ENCODE results near the gene TECTA.
"Not testable (repeated sequence)": the region's sequence is repeated elsewhere in the genome, so short reads cannot be mapped to it uniquely, and the experiment has no call there.

TECTA gene

GRCh38 chr11:121229495-121230215, 128.6 kb downstream of the TECTA start:
- in situ Hi-C loops (cut with HindIII; ENCODE audit: low sequenced_read_pairs) = no loop called here

- in situ Hi-C loops (cut with HindIII; ENCODE audit: low sequenced_read_pairs) = no loop called here
Measured at GRCh38 chr11:121231576-121232278, 130.7 kb downstream of the TECTA start.

DNA sequence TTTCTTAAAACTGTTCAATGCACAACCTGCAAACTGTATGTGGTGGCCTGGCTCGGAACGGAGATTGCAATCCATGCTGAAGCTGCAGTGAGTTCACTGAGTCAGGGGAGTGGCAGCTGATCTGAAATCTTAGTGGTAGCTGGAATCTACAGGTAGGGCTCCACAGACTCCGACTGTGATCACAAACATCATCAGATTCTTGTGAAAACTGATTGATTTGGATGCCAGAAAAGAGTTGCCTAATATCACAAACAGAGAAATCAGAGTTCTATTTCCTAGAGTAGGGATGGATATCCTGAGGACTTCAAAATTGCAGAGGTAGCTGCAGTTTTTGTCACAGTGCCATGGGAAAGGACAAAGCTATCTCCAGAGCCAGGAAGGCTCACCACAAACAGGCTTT, 134.0 kb downstream of the TECTA start:
- in situ Hi-C loops (cut with HindIII; ENCODE audit: low sequenced_read_pairs) = no loop called here

DNA sequence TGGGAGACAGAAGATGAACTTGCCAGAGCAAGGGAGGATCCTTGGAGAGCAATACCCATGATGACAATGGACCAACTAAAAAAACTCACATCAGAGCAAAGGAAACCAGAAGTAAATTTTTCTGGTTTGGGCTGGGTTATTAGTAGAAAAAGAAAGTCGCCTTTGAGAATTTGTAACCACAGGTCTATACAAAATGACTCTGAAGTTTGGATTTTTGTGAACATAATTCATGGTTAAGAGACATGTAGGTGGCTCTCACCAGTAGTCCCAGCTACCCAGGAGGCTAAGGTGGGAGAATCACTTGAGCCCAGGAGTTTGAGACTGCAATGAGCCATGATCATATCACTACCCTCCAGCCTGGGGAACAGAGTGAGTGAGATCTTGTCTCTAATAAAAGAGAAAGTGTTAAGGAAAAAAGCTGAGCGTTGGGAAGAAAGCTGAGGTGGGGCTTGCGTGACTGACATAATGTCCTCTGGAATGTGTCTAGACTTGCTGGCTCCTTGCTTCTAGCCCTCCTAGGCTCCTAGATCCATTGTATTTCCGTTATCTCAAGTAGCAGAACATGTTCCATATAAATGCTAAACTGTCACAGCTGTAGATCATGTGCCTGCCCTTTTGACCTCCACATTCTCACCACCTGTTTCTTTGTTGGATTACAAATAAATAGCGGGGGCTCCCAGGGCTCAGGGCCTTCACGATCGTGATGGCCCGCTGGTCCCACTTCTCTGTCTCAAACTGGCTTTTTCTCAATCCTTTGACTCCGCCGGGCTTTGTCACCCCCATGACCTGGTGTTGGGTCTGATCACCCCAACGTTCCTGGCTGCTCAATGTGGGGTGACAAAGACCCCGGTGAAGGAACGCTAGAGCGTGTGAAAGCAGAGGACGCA, 135.3 kb downstream of the TECTA start:
- in situ Hi-C loops (cut with HindIII; ENCODE audit: low sequenced_read_pairs) = no loop called here

DNA sequence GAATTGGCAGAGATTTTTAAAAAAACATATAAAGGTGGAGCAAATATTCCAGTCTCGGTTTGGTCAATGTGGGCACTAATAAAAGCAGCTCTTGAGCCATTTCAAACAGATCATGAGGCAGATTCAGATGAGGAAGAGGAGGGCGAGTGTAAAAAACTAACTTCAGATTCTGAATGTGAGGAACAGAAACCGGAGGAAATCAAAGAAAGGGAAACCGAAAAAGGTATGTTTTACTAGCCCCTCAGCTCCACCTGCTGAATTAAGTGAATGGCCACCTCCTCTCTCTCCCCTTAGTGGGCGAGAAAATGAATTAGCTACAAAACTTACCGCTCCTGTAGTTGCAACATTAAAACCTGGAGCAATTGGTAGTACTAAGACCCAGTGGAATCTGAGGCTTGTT, 136.2 kb downstream of the TECTA start:
- in situ Hi-C loops (cut with HindIII; ENCODE audit: low sequenced_read_pairs) = not testable (repeated sequence)

GRCh38 chr11:121237686-121238658, 136.9 kb downstream of the TECTA start:
- in situ Hi-C loops (cut with HindIII; ENCODE audit: low sequenced_read_pairs) = no loop called here

- in situ Hi-C loops (cut with HindIII; ENCODE audit: low sequenced_read_pairs) = no loop called here
Measured at GRCh38 chr11:121238956-121239355, 137.9 kb downstream of the TECTA start.

GRCh38 chr11:121240001-121240400, 139.0 kb downstream of the TECTA start:
- in situ Hi-C loops (cut with HindIII; ENCODE audit: low sequenced_read_pairs) = not testable (repeated sequence)

DNA sequence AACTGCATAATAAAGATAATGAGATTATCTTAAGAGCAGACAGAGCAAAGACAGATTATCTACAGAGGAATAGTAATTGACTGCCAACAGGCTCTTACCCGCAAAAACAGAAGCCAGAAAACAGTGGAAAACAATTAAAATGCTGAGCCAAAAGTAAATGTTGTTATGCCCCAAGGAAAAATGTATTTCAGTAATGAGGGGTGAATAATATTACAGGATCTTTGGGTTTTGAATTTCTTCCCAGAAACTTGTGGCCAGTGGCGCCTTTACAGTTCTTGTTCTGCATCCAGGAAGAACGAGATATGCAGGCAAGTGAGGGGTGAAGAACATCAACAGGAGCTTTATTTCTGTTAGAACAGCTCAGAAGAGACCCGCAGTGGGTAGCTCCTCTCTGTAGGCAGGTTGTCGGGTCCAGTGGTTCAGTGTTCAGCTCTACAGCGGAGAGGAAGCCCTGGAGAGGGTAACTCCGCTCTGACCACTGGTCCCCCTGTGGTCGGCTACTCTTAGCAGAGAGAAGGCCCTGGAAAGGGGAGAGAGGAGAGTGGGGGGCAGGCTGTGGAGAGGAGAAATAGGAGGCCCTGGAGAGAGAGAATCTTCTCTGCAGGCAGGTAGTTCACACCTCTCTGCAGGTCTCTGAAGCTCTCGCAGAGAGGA, 139.7 kb downstream of the TECTA start:
- in situ Hi-C loops (cut with HindIII; ENCODE audit: low sequenced_read_pairs) = no loop called here
